ENCODE data around the gene TPGS2.
"Not testable (repeated sequence)": the region's sequence is repeated elsewhere in the genome, so short reads cannot be mapped to it uniquely, and the experiment has no call there.

TPGS2 gene

DNA sequence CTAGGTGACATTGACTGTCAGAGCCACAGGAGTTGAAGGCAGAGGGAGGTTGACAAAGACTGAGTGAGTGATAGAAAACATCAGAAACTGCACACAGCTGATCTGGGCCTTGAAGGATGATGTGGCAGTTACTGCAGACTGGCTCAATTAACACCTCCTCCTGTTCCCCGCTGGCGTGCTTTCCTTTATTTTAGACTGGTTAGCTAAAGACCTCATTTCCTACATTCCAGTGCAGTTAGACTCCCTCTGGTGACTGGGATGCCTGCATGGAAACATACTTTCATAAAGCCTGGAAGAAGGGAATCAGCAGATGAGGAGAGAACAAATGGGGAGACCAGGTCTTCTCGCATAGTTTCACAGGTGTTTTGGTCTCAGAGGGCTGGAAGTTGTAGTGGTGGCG, 7.1 kb downstream of the TPGS2 start:
- no peak for DNase-seq (ENCODE audit: low read depth in 2 of 2)

DNA sequence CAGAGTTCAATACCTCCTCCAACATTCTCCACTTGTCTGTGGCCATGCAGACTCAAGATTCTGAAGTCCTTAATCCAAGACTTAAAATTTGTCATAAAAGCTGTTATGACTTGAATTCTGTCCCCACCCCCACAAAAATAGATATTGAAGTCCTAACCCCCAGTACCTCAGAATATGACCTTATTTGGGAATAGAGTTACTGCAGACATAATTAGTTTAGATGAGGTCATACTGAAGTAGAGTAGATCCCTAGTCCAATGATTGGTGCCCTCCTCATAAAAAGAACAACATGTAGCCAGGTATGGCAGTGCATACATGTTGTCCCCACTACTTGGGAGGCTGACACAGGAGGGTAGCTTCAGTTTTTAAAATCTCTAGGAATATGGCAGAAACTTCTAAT, 9.2 kb downstream of the TPGS2 start:
- no peak for DNase-seq (ENCODE audit: low read depth in 2 of 2)

DNA sequence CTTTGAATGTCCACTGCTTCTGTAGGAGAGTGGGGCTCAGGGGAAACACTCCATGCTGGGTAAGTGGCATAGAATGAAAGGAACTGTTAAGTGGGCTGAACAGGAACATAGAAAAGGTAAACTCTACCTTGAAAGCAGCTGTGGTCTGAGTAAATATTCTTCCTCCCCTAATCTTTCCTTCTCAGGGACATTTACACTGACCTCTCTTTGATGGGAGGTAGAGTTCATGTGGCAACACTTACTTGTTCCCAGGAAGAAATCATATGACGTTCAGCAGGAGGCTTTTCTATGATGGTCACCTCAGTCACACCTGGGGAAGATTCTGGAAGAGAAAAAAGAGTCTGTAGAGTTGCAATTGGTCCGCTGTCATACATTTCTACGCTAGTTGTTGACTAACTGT, 10.2 kb downstream of the TPGS2 start:
- no peak for DNase-seq (ENCODE audit: low read depth in 2 of 2)

DNA sequence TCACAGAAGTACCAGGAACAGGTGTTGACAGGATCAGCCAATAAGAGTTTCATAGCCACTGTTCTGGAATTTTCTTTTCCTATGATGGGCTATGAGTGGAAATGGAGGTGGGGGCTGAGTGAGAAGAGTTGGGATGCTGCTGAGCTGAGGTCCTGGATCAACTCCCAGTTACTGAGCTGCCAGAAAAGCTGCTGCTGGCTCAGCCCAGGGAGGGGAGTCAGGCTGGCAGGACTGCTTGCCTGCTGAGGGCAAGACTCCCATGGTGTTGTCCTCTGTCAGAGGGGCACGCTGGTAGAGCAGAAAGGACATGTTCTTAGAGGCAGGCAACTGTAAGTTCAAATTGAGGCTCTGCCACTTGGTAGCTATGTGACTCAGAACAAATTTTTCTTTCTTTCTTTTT, 11.8 kb downstream of the TPGS2 start:
- no peak for DNase-seq (ENCODE audit: low read depth in 2 of 2)

DNA sequence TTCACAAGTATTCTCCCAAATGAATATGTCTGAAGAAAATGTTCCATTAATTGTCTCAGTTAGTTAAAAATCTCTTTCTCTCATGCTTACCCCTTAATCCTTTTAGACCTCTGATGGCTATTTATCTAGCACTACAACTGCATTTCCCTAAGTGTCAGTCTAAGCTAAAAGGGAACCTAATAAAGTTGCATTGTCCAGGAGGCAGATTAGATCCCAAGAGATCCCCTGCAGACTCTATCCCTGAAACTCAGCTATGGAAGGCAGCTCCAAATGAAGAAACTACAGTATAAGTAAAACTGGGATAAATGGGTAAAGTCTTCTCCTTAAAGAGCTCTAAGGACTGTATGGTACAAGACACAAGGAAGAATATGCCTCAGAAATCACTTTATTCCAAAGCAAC, 12.7 kb downstream of the TPGS2 start:
- DNase-seq (ENCODE audit: low read depth in 2 of 2) = not testable (repeated sequence)

DNA sequence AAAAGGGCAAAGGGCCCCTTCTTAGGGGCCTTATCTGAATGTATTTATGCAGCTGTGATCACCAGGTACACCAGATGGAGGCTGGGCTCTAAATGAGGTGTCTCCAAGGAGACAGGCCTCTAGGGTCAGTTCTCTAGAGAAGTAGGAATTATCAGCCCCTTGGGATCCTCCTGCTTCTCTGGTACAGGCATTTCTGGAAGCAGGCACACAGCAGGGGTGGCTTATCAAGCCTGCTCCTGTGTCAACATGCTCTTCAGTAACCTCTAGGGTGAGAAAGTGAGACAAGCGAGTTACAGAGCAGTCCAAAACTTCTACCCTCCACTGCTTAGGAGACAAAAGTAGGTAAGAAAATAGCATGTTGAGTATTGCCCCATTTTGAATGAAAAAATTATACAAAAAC, 13.8 kb downstream of the TPGS2 start:
- DNase-seq (ENCODE audit: low read depth in 2 of 2) = no peak

DNA sequence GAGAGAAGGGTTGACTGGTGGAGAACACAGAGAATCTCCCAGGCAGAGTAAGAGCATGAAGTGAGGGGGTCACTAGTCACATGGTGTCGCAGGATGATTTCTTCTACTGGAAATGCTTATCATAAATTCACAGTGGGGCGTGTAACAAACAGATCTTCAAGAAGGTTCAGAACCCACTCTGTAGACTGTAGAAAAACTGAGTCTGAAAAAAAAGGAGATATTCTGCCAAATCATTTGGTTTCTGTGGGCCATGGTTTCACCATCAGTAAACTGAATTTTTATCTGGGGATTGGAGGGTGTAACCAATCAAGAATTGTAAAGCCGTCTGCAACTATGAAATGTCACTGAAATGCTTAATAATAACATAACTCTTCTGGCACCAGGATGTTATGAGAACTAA, 15.0 kb downstream of the TPGS2 start:
- no peak for DNase-seq (ENCODE audit: low read depth in 2 of 2)

DNA sequence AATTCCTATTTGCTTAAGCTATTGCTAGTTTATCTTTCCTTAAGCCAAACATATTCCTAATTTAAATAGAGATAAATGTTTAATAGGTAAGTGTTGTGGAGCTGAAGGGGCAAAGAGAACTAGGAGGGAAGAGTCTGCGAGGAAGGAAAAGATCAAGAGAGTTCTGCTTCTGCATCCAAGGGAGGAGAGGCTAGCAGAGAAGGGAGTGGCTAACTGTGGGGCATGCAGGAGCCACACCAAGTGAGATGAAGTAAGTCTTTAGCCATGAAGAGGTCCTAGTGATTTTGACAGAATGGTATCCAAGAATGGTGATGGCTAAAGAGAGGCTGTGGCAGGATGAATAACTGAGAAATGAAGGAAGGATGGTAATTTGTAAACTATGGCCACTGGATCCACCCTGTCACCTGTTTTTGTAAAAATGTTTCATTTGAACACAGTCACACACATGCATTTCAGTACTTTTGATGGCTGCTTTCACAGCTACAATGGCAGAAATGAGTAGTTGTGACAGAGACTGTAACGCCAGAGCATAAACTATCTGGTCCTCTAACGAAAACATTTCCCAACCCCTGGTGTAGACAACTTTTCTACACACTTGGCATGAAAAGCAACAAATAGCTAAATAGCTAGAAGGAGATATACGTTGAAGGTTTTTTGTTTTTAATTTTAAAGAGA, 15.6 kb downstream of the TPGS2 start:
- no peak for DNase-seq (ENCODE audit: low read depth in 2 of 2)

DNA sequence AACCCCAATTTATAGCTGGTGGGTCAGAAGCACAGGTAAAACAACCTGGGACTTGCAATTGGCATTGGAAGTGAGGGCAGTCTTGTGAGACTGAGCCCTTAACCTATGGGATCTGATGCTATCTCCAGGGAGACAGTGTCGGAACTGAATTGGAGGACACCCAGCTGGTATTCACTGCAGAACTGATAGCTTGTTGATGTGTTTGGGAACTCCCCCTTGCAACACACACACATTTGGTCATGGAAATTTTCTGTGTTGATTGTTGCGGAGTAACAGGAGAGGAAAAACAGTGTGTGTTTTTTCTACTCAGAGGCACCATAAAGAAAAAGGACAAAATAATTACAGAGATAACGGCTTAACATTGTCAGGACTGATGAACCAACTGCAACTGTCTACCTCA, 16.1 kb downstream of the TPGS2 start:
- no peak for DNase-seq (ENCODE audit: low read depth in 2 of 2)

DNA sequence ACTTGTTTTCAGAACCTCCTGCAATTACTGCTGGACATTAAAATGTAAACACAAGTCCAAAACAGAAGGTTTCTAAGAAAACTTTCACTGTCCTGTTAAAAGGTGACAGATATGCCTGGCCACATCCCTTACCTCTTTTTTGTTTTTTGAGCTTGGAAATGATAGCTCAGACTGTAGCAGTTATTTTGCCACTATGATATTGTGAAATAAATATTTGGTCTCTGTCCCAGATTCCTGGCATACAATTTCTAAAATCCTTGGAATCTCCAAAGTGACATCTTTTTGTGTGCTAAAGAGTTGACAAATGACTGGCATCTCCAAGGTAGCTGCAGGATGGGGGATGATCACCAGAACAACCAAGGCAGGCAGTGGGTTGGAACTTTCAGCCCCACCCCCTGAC, 16.8 kb downstream of the TPGS2 start:
- DNase-seq (ENCODE audit: low read depth in 2 of 2) = no peak

DNA sequence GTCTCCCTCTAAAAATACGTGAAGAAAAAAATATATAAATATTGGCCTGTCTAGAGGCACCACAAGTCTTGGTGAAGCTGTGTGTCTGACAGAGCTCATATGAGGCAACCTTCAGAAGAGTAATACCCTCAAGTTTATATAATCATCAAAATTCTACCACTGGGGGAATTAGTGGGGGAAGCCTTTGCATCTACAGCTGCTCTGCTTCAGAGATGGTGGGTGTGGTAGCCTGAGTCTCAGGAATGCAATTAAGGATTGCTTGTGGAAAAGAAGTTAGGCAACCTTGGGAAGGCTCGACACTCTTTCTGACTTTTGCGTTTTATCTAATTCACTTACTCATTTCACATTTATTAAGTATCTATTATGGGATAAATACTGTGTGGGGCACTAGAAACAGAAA, 17.4 kb downstream of the TPGS2 start:
- no peak for DNase-seq (ENCODE audit: low read depth in 2 of 2)

DNA sequence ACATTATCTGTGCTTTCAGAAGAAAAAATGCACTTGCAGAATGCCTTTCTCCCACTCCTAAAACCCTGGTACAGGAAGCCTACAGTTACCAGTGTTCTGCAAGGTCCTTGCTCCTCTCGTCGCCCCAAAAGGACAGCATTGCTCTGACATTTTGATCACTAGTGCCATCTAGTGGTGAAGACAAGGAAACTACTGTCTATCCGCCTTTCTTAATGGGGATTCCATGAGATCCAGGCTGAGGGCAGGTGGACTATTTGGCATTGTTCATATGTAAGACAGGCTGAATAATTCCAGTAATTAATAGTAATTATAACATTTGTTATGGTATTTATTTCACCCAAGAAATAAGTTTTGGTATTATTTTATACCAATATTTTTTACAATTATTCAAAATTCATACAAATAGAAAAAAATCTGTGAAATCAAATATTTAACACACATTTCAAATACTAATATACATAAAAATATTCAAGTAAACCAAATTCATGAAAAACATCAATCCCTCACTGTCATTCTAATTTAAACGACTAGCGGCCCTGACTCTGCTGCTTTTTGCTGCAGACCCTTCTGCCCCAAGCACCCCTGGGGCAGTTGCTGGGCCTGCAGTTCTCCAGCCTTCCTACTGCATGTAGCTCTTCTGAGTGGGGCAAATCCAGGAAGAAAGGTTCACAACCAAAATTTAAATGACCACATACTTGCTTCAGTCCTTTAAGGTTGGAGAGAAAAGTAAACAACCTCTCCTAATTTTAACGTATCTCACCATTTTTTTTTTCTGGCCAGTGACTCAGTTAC, 19.0 kb downstream of the TPGS2 start:
- DNase-seq (ENCODE audit: low read depth in 2 of 2) = no peak

DNA sequence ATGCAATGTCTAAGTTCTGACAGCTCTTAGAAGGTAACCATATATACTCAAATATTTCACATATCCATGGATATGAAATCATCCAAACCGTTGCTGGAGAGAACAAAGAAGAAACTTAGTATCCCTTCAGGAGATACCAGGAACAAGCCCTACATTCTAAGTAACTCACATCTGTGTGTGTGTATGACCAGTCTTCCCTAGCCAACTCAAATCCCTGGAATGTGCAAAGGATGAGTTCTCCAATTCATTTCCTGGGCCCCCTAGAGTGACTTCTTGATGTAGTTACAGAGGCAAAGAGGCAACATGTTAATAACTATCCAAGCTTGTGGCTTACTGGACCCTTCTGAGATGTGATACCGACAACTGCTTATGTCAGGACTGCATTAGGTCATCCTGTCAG, 20.1 kb downstream of the TPGS2 start:
- DNase-seq (ENCODE audit: low read depth in 2 of 2) = no peak

DNA sequence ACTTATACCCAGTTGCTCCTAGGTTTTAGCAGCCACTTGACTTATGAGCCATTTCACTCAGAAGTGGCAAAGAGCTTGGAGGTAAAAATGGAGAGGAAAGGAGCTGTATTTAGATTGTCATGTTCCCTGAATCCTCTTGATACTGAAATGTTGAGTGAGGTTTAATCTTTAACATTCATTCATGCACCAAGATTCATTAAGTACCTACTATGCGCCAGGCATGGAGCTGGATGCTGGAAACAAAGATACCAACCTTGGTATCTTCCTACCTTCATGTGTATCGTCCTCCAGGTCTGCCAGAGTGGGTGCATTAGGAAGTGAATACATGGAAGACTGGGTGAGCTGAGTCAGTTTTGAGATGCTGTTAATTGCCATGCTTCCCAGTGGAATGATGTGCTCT, 23.7 kb downstream of the TPGS2 start:
- no peak for DNase-seq (ENCODE audit: low read depth in 2 of 2)

DNA sequence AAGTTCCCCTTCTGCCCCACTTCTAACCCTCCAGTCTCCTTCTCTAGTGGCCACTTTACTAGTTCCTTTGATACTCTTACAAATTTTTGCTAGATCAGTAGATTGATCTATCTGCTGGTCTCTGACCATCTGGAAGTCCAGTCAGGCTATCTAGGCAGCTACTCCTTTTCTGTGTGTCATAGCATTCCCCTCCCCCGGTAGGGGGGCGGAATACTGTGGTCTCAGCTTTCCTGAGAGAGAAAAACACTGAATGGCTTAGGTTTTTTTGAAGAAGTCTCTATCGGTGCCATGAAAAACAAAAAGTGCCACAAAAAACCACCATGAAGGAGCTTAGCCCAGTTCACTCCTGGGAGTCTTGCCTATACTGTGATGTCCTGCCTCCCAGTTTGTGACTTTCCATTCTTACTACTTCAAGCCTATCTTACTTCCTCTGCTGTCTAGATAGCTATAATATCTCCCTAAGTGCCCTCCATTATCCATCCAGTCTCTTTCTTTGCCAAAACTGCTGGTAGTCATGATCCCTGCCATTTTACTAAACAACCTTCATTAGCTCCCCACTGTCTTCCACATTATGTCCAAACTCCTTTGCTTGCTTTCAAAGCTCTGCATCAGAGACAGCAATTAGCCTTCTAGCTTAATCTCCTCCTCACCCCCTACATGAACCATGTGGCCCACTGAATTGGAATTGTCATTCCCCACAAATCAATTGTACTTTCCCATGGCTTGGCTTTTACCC, 29.9 kb downstream of the TPGS2 start:
- DNase-seq (ENCODE audit: low read depth in 2 of 2) = no peak

DNA sequence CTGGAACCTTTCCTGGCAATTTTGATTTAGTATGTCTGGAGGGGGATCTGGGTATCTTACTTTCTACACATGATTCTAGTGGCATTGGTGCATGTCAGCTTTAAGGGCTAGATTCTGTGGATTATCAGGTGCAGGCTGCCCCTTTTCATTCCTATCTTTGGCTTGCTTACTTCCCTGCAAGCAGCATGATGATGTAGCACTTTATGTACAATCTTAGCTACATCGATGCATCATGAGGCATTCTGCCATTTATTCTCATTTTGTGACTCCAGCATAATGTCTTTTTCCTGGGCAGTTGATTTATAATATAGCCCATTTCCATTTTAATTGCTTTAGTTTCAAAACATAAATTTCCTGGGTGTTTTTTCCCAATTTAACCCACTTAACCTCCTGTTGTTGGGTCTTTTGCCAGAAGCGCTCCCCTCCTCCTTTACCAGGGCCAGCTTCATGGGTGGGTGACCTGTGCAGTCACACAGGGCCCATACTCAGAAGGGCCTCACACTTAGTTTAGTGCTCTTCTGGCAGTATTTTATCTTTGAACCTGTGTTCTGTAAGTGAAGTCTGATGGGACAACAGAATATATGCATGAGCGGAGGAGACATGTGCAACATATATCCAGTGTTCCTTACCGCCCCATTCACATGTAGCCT, 36.0 kb downstream of the TPGS2 start:
- no peak for DNase-seq (ENCODE audit: low read depth in 2 of 2)

DNA sequence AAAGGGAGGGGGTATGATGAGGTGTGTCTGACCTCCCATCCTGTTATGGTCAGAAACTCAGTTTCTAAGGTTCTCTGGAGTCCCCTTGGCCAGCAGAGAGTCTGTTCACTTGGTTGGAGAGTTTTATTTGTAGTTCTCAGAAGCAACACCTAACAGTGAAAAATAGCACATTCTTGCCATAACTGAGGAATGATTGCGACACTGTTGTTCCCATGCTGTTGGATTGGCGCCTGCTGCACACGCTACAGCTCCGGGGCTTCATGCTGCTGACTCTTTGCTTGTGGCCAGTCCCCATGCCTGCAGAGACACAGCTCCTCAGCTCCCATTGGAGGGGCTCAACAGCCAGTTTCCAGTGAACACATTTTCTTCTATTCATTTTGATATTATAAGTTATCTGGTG, 42.1 kb downstream of the TPGS2 start:
- DNase-seq (ENCODE audit: low read depth in 2 of 2) = no peak

DNA sequence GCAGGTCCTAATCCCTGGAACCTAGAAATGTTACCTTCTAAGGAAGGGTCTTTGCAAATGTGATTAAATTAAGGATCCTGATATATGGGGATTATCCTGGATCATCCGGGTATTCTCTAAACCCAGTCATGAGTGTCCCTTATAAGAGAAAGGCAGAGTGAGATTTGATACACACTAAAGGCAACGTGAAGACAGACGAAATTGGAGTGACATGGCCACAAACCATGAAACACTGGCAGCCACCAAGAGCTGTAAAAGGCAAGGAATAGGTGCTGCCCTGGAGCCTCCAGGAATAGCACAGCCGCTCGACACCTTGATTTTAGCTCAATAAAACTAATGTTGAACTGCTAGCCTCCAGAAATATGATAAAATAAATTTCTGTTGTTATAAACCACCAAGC, 45.0 kb downstream of the TPGS2 start:
- no peak for DNase-seq (ENCODE audit: low read depth in 2 of 2)

DNA sequence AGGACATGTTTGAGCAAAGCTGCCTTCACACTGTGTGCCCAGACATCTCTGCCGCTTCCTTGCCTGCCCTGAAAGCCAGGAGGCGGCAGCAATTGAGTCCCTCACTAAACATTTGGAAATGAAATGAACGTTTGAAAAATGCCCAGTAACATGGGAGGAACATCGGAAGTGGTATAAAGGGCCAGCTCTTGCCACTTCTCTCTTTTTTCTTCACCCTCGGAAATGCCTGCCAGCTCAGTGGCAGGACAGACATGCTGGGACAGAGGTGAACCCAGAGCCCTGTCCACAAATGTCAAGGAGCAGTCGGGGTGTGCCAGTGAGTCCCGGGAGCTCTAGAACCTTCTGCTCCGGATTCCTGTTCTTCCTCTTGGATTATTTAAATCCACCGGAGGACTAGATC, 46.1 kb downstream of the TPGS2 start:
- no peak for DNase-seq (ENCODE audit: low read depth in 2 of 2)

DNA sequence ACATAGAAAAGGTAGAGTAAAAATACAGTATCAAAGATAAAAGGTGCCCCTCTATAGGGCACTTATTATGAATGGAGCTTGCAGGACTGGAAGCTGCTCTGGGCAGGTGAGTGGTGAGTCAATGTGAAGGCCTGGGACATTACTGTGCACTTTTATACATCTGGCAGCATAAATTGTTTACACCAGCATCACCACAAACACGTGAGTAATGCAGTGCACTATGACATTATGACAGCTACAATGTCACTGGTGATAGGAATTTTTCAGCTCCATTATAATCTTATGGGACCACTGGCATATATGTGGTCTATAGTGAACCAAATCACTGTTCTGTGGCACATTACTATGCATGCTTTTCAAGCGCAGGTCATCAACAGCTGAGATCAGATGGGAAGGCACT, 48.1 kb downstream of the TPGS2 start:
- no peak for DNase-seq (ENCODE audit: low read depth in 2 of 2)

DNA sequence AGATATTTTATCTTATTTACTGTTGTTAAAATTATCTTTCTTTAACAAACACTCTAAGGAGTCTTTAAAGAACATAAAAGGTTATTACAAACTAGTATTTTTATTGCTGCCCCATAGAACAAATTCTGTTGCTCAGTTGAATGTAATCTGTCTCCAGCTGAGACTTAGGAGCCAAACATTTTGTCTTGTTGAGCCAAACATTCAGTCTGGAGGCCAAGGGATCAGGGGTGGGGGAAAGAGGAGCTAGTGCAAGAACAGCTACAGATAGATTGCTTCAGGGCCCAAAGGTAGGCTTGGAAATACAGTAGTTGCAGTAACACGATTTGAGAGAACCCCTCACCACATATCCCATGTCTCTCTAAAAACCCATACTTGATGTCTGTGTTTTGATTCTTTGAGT, 51.2 kb downstream of the TPGS2 start:
- DNase-seq (ENCODE audit: low read depth in 2 of 2) = no peak

DNA sequence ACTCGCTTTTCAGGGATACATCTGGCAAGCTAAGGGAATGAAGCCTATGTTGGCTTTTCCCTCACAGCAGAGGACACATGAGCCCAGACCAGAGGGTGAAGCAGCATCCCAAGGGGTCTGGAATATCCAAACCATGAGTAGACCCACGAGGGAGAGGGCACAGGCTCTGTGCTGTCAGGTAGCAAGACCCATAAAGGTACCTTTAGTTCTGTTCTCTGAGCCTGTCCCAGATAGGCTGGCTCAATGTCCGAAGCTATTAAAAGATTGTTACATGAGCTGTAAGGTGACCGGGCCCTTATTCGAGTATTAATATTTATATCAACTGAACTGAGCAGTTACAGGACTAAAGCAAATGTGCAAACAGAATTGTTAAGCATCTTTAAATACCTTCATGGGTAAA, 52.2 kb downstream of the TPGS2 start:
- no peak for DNase-seq (ENCODE audit: low read depth in 2 of 2)

DNA sequence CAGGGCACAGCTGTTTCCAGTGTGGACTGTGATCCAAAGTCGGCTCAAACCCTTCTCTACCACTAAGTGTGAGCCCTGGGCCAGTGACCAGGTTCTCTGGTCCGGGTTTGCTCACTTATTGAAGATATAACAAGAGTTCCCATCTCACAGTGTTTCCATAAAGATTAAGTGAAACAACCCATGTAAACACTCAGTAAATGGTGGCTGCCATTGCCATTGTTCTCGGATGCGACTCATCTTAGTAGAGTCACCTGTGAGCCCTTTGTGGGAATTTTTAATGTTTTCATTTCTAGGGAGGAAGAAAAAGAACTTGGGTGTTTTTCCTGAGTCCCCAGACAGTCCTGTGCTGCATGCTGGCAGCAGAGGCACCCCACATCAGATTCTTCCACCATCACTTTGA, 53.4 kb downstream of the TPGS2 start:
- no peak for DNase-seq (ENCODE audit: low read depth in 2 of 2)
